ENCODE data around the gene APC. TPM values are rescaled to one million over a fixed set of nuclear protein-coding genes. Genes with fewer than 3 reads are reported as not detected.

Gene APC
- total RNA-seq, 1 experiment from 2014 or later: 33.7 TPM

DNA sequence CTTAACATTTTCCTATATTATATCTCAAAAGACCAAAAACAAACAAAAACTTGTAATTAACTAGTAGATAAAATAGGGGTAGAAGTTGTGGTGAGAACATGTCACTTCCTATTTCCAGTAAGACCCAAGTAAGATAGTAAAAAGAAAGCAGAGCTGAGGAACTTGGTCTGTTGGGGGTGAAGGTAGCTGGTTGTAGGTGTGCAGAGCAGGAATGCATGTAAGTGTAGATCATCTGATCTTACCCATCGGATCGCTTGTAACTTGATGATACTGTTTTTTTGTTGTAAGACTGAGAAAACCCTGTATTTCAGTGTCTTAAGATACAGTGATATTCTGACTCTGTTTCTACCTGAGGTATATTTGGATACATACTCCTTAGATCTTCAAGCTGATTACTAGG, 129.1 kb downstream of the APC start:
- Histone ChIP-seq H3K27ac (ENCODE audit: low read length) (no peak overlapping the region), H3K9me3 (ENCODE audit: control insufficient read depth, insufficient read depth, low read depth, low read length) (no peaks in the 10 kb centered on the region), H3K27me3 (ENCODE audit: control insufficient read depth, insufficient read depth, low read length) (no peaks in the 10 kb centered on the region), H3K4me1 (ENCODE audit: control insufficient read depth, insufficient read depth, low read length) (peaks cover 10% of the 10 kb centered on the region), H3K36me3 (ENCODE audit: control insufficient read depth, insufficient read depth, low read length) (peaks cover 22% of the 10 kb centered on the region), H3K4me3 (ENCODE audit: low read depth in 2 of 2, low read length in 2 of 2) (no peak overlapping the region)
- BruUV-seq (replicated peaks): no TSS peak
- in situ Hi-C loops (cut with HindIII; ENCODE audit: low pct_unique_long_range_greater_than_20kb, low sequenced_read_pairs): no loop called here
- CTCF ChIA-PET: no interaction called here
- POLR2A ChIA-PET: interaction anchor here (0.7 kb wide), 1 partner anchor 541 kb away, joined by 3 read pairs; no protein-coding TSS in a partner anchor
- no peak for TF ChIP-seq POLR2AphosphoS5 (IDR thresholded peaks at IDR 0.05; ENCODE audit: low read depth, low read length)
- TF ChIP-seq CTCF (IDR thresholded peaks at IDR 0.05): no peak
- TF ChIP-seq, protein P1, sequence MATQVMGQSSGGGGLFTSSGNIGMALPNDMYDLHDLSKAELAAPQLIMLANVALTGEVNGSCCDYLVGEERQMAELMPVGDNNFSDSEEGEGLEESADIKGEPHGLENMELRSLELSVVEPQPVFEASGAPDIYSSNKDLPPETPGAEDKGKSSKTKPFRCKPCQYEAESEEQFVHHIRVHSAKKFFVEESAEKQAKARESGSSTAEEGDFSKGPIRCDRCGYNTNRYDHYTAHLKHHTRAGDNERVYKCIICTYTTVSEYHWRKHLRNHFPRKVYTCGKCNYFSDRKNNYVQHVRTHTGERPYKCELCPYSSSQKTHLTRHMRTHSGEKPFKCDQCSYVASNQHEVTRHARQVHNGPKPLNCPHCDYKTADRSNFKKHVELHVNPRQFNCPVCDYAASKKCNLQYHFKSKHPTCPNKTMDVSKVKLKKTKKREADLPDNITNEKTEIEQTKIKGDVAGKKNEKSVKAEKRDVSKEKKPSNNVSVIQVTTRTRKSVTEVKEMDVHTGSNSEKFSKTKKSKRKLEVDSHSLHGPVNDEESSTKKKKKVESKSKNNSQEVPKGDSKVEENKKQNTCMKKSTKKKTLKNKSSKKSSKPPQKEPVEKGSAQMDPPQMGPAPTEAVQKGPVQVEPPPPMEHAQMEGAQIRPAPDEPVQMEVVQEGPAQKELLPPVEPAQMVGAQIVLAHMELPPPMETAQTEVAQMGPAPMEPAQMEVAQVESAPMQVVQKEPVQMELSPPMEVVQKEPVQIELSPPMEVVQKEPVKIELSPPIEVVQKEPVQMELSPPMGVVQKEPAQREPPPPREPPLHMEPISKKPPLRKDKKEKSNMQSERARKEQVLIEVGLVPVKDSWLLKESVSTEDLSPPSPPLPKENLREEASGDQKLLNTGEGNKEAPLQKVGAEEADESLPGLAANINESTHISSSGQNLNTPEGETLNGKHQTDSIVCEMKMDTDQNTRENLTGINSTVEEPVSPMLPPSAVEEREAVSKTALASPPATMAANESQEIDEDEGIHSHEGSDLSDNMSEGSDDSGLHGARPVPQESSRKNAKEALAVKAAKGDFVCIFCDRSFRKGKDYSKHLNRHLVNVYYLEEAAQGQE (IDR thresholded peaks at IDR 0.05; ENCODE audit: insufficient read depth in 1 of 2, low read depth in 2 of 2, low read length in 1 of 2): no peak
- TF ChIP-seq SIN3A (IDR thresholded peaks at IDR 0.05; ENCODE audit: borderline replicate concordance, insufficient read depth, low read depth, low read length): no peak
- no peak for TF ChIP-seq TCF7L2 (IDR thresholded peaks at IDR 0.05; ENCODE audit: low read depth, low read length)
- ATAC-seq (no peak), DNase-seq (ENCODE audit: low read depth, low spot score) (no peak)
- intact Hi-C loops (cut with micrococcal nuclease; ENCODE audit: unreplicated experiment): no loop called here

- CTCF ChIA-PET: no interaction called here
- POLR2A ChIA-PET: interaction anchor here (0.7 kb wide), 1 partner anchor 542 kb away, joined by 3 read pairs; no protein-coding TSS in a partner anchor
- in situ Hi-C loops (cut with HindIII; ENCODE audit: low pct_unique_long_range_greater_than_20kb, low sequenced_read_pairs): no loop called here
- ATAC-seq (no peak), DNase-seq (ENCODE audit: low read depth, low spot score) (no peak)
- Histone ChIP-seq H3K36me3 (ENCODE audit: control insufficient read depth, insufficient read depth, low read length) (peaks cover 22% of the 10 kb centered on the region), H3K4me1 (ENCODE audit: control insufficient read depth, insufficient read depth, low read length) (peaks cover 10% of the 10 kb centered on the region), H3K9me3 (ENCODE audit: control insufficient read depth, insufficient read depth, low read depth, low read length) (no peaks in the 10 kb centered on the region), H3K27me3 (ENCODE audit: control insufficient read depth, insufficient read depth, low read length) (no peaks in the 10 kb centered on the region), H3K4me3 (ENCODE audit: low read depth in 2 of 2, low read length in 2 of 2) (no peak overlapping the region), H3K27ac (ENCODE audit: low read length) (no peak overlapping the region)
- intact Hi-C loops (cut with micrococcal nuclease; ENCODE audit: unreplicated experiment): no loop called here
- BruUV-seq (replicated peaks): TSS peak; percentile 25
- TF ChIP-seq SIN3A (IDR thresholded peaks at IDR 0.05; ENCODE audit: borderline replicate concordance, insufficient read depth, low read depth, low read length) (no peak), TCF7L2 (IDR thresholded peaks at IDR 0.05; ENCODE audit: low read depth, low read length) (no peak), POLR2AphosphoS5 (IDR thresholded peaks at IDR 0.05; ENCODE audit: low read depth, low read length) (no peak), CTCF (IDR thresholded peaks at IDR 0.05) (no peak)
- TF ChIP-seq, protein P1 (IDR thresholded peaks at IDR 0.05; ENCODE audit: insufficient read depth in 1 of 2, low read depth in 2 of 2, low read length in 1 of 2): no peak
Observed at GRCh38 chr5:112867411-112867810, 129.7 kb downstream of the APC start.
